Cardiac muscle cell (in vitro differentiated cells and primary cell): ENCODE data around the gene RYR1. TPM values are rescaled to one million over a fixed set of nuclear protein-coding genes. Genes with fewer than 3 reads are reported as not detected.
A peak's percentile ranks its signal among the peaks of the same experiment; 100 is the strongest.

Experiments used
- DNase-seq, 2 donors: peaks; one replicate each; pipeline versions ENCODE4 v3.0.0 to v3.0.0-alpha.2; 2010 to 2017; ENCODE audit warnings: low read depth in 1 of 2, low spot score in 1 of 2
- H3K27ac ChIP-seq: fragments of 200-600 bp; sonication (generic); 2 replicates; pipeline ENCODE4 v1.5.1; 2016
- H3K27me3 ChIP-seq: fragments of 200-600 bp; sonication (generic); 2 replicates; pipeline ENCODE4 v1.6.0; 2016; ENCODE audit warnings: control low read depth
- H3K36me3 ChIP-seq: fragments of 200-600 bp; sonication (generic); 2 replicates; pipeline ENCODE4 v1.5.1; 2016; ENCODE audit warnings: control low read depth
- H3K4me1 ChIP-seq: fragments of 200-600 bp; sonication (generic); 2 replicates; pipeline ENCODE4 v1.8.1; 2017; ENCODE audit warnings: low read depth, mild to moderate bottlenecking, mixed run types
- H3K4me3 ChIP-seq: fragments of 200-600 bp; sonication (generic); 2 replicates; pipeline ENCODE4 v1.5.1; 2016; ENCODE audit warnings: mild to moderate bottlenecking
- H3K9me3 ChIP-seq: fragments of 200-600 bp; sonication (generic); 2 replicates; pipeline ENCODE4 v1.5.1; 2017; ENCODE audit warnings: low read depth, mild to moderate bottlenecking, control low read depth
- polyA plus RNA-seq: library from polyadenylated mRNA; unstranded; fragments of >200 nt; fragmentation: Nextera tagmentation; extraction: Ambion mirVana; gene quantifications from 2 replicates; pipeline ENCODE4 v1.2.1, GENCODE V29; 2016
- total RNA-seq: library from RNA; depleted of rRNA; stranded (reverse); fragments of >200 nt; gene quantifications from 2 replicates; pipeline ENCODE4 v1.2.3, GENCODE V29; 2016
- TF ChIP-seq, protein P1 (sequence below): IDR thresholded peaks from 2 replicates; pipeline ENCODE4 v1.5.1; 2012; ENCODE audit warnings: low read depth, mild to moderate bottlenecking, low read length

Gene RYR1
- total and polyA plus RNA-seq, 2 experiments from 2014 or later, result 0.71 to 12.8 TPM

DNA sequence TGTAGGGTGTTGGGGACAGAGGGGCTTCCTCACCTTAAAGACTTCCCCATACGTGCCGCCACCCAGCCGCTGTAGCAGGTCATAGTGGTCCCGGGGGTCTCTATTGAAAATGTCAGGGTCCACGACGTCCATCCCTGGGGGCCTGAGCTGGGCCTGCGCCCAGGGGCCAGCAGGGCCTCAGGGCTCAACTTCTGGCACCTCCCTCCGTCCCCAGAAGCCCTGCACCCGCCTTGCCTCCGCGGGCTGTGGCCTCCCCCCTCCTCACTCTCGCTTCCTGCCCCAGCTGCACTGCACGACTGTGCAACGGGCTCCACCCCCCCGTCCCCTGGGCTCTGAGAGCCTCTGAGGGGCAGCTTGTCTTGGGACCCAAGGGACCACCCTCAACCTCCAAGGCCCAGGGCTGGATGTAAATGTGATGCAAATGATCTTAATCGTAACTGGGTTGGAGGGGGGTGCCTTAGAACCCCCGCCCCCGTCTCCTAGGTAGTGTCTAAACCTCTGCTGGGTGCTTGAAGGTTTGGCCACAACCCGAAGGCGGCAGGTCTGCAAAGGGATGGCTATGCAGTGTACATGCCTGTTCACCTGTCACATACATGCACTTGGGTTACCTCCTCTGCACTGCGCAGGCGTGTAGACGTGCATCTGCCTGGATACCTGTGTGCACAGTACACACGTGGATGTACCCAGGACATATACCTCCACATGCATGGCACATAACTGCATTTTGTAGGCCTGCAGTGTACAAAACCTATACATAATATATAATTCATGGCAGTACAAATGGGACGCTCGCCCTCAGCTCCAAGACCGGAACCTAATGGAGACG lies 184.5 kb downstream of the RYR1 start, which contains the start of gene MAP4K1:
Gene MAP4K1 (minus strand): TSS at position 190 of the 826 bp plus-strand sequence. CDS start 58 bp downstream, at position 132.
- DNase-seq, result no peak
- H3K4me1 ChIP-seq, result peaks cover 12% of the 10 kb centered on the region
- H3K9me3 ChIP-seq, result no peaks in the 10 kb centered on the region
- H3K36me3 ChIP-seq, result peaks cover 20% of the 10 kb centered on the region
- peak within 1 kb of the TSS; percentile 75 for H3K4me3 ChIP-seq
- no peaks in the 10 kb centered on the region for H3K27me3 ChIP-seq
- H3K27ac ChIP-seq, result peak within 1 kb of the TSS; percentile 89
- TF ChIP-seq, protein P1, sequence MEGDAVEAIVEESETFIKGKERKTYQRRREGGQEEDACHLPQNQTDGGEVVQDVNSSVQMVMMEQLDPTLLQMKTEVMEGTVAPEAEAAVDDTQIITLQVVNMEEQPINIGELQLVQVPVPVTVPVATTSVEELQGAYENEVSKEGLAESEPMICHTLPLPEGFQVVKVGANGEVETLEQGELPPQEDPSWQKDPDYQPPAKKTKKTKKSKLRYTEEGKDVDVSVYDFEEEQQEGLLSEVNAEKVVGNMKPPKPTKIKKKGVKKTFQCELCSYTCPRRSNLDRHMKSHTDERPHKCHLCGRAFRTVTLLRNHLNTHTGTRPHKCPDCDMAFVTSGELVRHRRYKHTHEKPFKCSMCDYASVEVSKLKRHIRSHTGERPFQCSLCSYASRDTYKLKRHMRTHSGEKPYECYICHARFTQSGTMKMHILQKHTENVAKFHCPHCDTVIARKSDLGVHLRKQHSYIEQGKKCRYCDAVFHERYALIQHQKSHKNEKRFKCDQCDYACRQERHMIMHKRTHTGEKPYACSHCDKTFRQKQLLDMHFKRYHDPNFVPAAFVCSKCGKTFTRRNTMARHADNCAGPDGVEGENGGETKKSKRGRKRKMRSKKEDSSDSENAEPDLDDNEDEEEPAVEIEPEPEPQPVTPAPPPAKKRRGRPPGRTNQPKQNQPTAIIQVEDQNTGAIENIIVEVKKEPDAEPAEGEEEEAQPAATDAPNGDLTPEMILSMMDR, result no peak

DNA sequence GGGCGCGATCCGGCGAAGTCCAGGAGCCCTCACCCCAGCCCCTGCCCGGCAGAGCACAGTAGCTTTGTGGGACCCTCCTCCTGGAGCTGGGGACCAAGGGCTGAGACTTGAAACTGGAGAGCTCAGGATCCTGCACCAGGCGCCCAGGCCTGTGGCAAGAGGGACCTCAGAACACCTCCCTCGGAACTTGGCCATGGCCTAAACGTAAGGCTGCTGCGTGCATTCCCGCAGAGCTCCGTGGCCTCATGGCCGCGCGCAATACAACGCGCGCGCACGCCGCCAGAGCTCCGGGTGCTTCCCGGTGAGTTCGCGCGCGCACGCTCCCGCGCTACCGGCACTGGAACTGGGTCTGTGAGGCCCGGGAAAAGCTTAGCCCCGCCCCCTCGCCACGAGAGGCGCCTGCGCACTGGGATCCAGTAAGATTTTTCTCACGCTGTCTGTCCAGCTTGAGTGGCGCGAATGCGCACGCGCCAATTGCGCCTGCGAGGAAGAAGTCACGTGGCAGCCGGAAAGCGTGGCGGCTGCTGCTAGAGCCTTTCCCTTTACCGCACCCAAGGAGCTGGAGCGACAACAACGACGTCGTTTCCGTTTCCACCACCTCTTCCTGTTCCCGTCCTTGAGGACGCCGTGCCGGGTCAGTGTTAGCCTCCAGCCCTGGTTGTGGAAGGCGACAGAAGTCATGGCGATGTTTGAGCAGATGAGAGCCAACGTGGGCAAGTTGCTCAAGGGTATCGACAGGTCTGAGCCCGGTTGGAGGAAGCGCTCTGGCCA lies 185.3 kb downstream of the RYR1 start, which contains the start of gene EIF3K:
Gene EIF3K (plus strand): TSS at position 599 of the 771 bp plus-strand sequence. CDS start 81 bp downstream, at position 680.
- DNase-seq, result peak; percentile 99
- Histone ChIP-seq H3K27ac (peak within 1 kb of the TSS; percentile 89), H3K4me1 (peaks cover 12% of the 10 kb centered on the region), H3K36me3 (peaks cover 26% of the 10 kb centered on the region), H3K27me3 (no peaks in the 10 kb centered on the region), H3K9me3 (no peaks in the 10 kb centered on the region), H3K4me3 (peak within 1 kb of the TSS; percentile 75)
- TF ChIP-seq, protein P1, result no peak

- DNase-seq, result no peak
- TF ChIP-seq, protein P1, result no peak
- no peaks in the 10 kb centered on the region for H3K27me3 ChIP-seq
- peak overlapping the region; percentile 75 for H3K4me3 ChIP-seq
- peaks cover 12% of the 10 kb centered on the region for H3K4me1 ChIP-seq
- no peaks in the 10 kb centered on the region for H3K9me3 ChIP-seq
- peaks cover 31% of the 10 kb centered on the region for H3K36me3 ChIP-seq
- peak overlapping the region; percentile 77 for H3K27ac ChIP-seq
Measured at GRCh38 chr19:38619361-38620174, 186.1 kb downstream of the RYR1 start.

DNA sequence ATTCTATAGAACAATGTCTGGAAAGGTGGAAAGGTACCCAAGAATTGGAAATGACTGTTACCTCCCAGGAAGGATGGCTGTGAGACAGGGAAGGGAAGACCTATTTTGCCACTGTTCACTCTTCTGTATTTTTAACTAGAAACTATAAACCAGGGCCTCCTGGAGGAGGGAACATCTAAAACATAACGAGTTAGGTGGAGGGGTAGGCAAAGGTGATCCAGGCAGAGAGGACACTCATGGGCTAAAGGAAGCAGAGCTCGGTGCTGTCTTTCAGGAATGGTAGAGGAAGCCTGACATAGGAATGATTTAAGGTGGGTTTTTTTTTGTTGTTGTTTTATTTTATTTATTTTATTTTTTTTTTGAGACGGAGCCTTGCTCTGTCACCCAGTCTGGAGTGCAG lies 191.3 kb downstream of the RYR1 start:
- no peak overlapping the region for H3K4me3 ChIP-seq
- no peaks in the 10 kb centered on the region for H3K9me3 ChIP-seq
- H3K27me3 ChIP-seq, result no peaks in the 10 kb centered on the region
- peaks cover 75% of the 10 kb centered on the region for H3K36me3 ChIP-seq
- peaks cover 3% of the 10 kb centered on the region for H3K4me1 ChIP-seq
- no peak overlapping the region for H3K27ac ChIP-seq
- TF ChIP-seq, protein P1, result no peak
- DNase-seq, result no peak

DNA sequence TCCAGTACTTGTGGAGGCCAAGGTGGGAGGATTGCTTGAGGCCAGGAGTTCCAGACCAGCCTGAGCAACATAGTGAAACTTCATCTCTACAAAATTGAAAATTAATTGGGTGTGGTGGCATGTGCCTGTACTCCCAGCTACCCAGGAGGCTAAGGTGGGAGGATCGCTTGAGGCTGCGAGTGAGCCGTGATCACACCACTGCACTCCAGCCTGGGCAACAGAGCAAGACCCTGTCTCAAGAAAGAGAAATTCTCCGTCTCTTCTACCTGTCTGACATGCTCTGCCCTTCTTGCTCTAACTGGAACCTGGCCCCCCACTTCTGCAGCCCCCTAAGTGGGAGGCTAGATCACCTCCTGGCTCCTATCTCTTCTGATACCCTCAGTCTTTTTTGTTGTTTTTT lies 192.9 kb downstream of the RYR1 start:
- no peaks in the 10 kb centered on the region for H3K4me1 ChIP-seq
- no peak overlapping the region for H3K4me3 ChIP-seq
- no peak for DNase-seq
- no peaks in the 10 kb centered on the region for H3K27me3 ChIP-seq
- H3K9me3 ChIP-seq, result no peaks in the 10 kb centered on the region
- H3K27ac ChIP-seq, result no peak overlapping the region
- H3K36me3 ChIP-seq, result peaks cover 71% of the 10 kb centered on the region
- TF ChIP-seq, protein P1, result no peak
